DOHH2 (cell line): Measurements from ENCODE around the gene NOX5.

ENCODE experiments used
- H3F3A ChIP-seq: fragments of 200-600 bp; sonication (generic), shearing (Covaris generic); 2 replicates; pipeline ENCODE4 v1.6.0; 2016; ENCODE audit warnings: antibody characterized with exemption, mild to moderate bottlenecking; ENCODE audit not compliant: control insufficient read depth, insufficient read depth
- H3K27ac ChIP-seq: fragments of 200-600 bp; sonication (generic); 2 replicates; pipeline ENCODE4 v1.5.1; 2014; ENCODE audit warnings: low read depth, mild to moderate bottlenecking, low read length, moderate library complexity
- H3K27me3 ChIP-seq: fragments of 200-600 bp; sonication (generic); 2 replicates; pipeline ENCODE4 v1.6.1; 2014; ENCODE audit warnings: mild to moderate bottlenecking, low read length, mixed read lengths; ENCODE audit not compliant: control insufficient read depth
- H3K36me3 ChIP-seq: fragments of 200-600 bp; sonication (generic); 2 replicates; pipeline ENCODE4 v1.6.1; 2014; ENCODE audit warnings: mild to moderate bottlenecking, low read length, moderate library complexity, mixed read lengths; ENCODE audit not compliant: control insufficient read depth
- H3K4me1 ChIP-seq: fragments of 200-600 bp; sonication (generic); 2 replicates; pipeline ENCODE4 v1.6.1; 2014; ENCODE audit warnings: mild to moderate bottlenecking, low read length, mixed read lengths; ENCODE audit not compliant: control insufficient read depth
- H3K4me2 ChIP-seq: fragments of 200-600 bp; sonication (generic); 2 replicates; pipeline ENCODE4 v1.6.0; 2014; ENCODE audit warnings: mild to moderate bottlenecking, low read length, moderate library complexity
- H3K4me3 ChIP-seq: fragments of 200-600 bp; sonication (generic); 2 replicates; pipeline ENCODE4 v1.5.1; 2014; ENCODE audit warnings: mild to moderate bottlenecking, low read length, mixed read lengths
- H3K79me2 ChIP-seq: fragments of 200-600 bp; sonication (generic); 2 replicates; pipeline ENCODE4 v1.6.1; 2014; ENCODE audit warnings: mild to moderate bottlenecking, low read length, mixed read lengths; ENCODE audit not compliant: control insufficient read depth
- H3K9me2 ChIP-seq: fragments of 200-600 bp; sonication (generic); replicated peaks from 2 replicates; pipeline ENCODE4 v1.6.1; 2014; ENCODE audit warnings: mild to moderate bottlenecking, low read length, mixed read lengths; ENCODE audit not compliant: control insufficient read depth
- H3K9me3 ChIP-seq: fragments of 200-600 bp; sonication (generic); 2 replicates; pipeline ENCODE4 v1.6.1; 2014; ENCODE audit warnings: antibody characterized with exemption, low read length, mixed read lengths; ENCODE audit not compliant: control insufficient read depth, insufficient read depth
- H4K20me1 ChIP-seq: fragments of 200-600 bp; sonication (generic); 2 replicates; pipeline ENCODE4 v1.6.0; 2014; ENCODE audit warnings: low read depth, mild to moderate bottlenecking, antibody characterized with exemption, low read length, moderate library complexity; ENCODE audit not compliant: control insufficient read depth, insufficient read depth
- CTCF ChIP-seq: fragments of 200-600 bp; sonication (generic); IDR thresholded peaks from one replicate; pipeline ENCODE4 v1.5.1; 2014; ENCODE audit warnings: antibody characterized with exemption, mild to moderate bottlenecking, low read depth, low read length; ENCODE audit not compliant: poor library complexity, severe bottlenecking
- EZH2phosphoT487 ChIP-seq: fragments of 200-600 bp; sonication (generic); IDR thresholded peaks from 2 replicates; pipeline ENCODE4 v1.6.1; 2017; ENCODE audit warnings: borderline replicate concordance, mild to moderate bottlenecking, antibody characterized with exemption, low read length, moderate library complexity, mixed read lengths

NOX5 gene

GRCh38 chr15:68984586-68984985 is 29.9 kb upstream of the NOX5 start:
- TF ChIP-seq CTCF (no peak), EZH2phosphoT487 (no peak)

GRCh38 chr15:68985361-68985891 is 29.1 kb upstream of the NOX5 start:
- Histone ChIP-seq H3K9me2 (no peaks in the 10 kb centered on the region), H3K9me3 (no peaks in the 10 kb centered on the region), H3K36me3 (no peaks in the 10 kb centered on the region), H3K79me2 (no peaks in the 10 kb centered on the region), H3F3A (no peaks in the 10 kb centered on the region), H3K4me1 (no peaks in the 10 kb centered on the region), H3K4me3 (no peak overlapping the region), H3K27me3 (peaks cover 6% of the 10 kb centered on the region; the same call in 1 of the 2 replicates), H3K4me2 (no peak overlapping the region), H3K27ac (no peak overlapping the region), H4K20me1 (no peaks in the 10 kb centered on the region)
- TF ChIP-seq CTCF (no peak), EZH2phosphoT487 (no peak)

More at GRCh38 chr15:68984586-68984985, 29.9 kb upstream of the NOX5 start:
- Histone ChIP-seq H3K9me3 (no peaks in the 10 kb centered on the region), H3K9me2 (no peaks in the 10 kb centered on the region), H4K20me1 (no peaks in the 10 kb centered on the region), H3K4me2 (no peak overlapping the region), H3K4me3 (no peak overlapping the region), H3K36me3 (no peaks in the 10 kb centered on the region), H3F3A (no peaks in the 10 kb centered on the region), H3K79me2 (no peaks in the 10 kb centered on the region), H3K27me3 (peaks cover 4% of the 10 kb centered on the region; the same call in 1 of the 2 replicates), H3K4me1 (no peaks in the 10 kb centered on the region), H3K27ac (no peak overlapping the region)

- Histone ChIP-seq H3K9me2 (no peaks in the 10 kb centered on the region), H3K27me3 (peaks cover 5% of the 10 kb centered on the region; the same call in 1 of the 2 replicates), H3K36me3 (no peaks in the 10 kb centered on the region), H3K4me2 (no peak overlapping the region), H4K20me1 (no peaks in the 10 kb centered on the region), H3K4me3 (no peak overlapping the region), H3K79me2 (no peaks in the 10 kb centered on the region), H3K27ac (no peak overlapping the region), H3K9me3 (no peaks in the 10 kb centered on the region), H3F3A (no peaks in the 10 kb centered on the region), H3K4me1 (no peaks in the 10 kb centered on the region)
- TF ChIP-seq CTCF (no peak), EZH2phosphoT487 (no peak)
These were observed 28.2 kb upstream of the NOX5 start for GRCh38 chr15:68986322-68986721.
